NK-92 treated with Interleukin-12 subunit alpha and Interleukin-12 subunit beta, amount 100 ng/mL, for 24 hours (cell line): ENCODE measurements around the gene XG.
"Not testable (repeated sequence)": the region's sequence is repeated elsewhere in the genome, so short reads cannot be mapped to it uniquely, and the experiment has no call there.

Experiments
- DNase-seq: peaks from one replicate; lab custom pipeline; 2025; lab: John Stamatoyannopoulos, UW

XG gene

GRCh38 chrX:2751874-2752300 is at the start of gene XG:
XG (plus strand) TSS chrX:2752040; CDS start chrX:2752275, 235 bp downstream.
- DNase-seq, result not testable (repeated sequence)

GRCh38 chrX:2703991-2704369 is 47.9 kb upstream of the XG start:
- no peak for DNase-seq

GRCh38 chrX:2705046-2705832 is 46.6 kb upstream of the XG start:
- no peak for DNase-seq

- no peak for DNase-seq
Observed at GRCh38 chrX:2707334-2707760, 44.5 kb upstream of the XG start.

GRCh38 chrX:2708021-2708420 is 43.8 kb upstream of the XG start:
- DNase-seq, result no peak

- no peak for DNase-seq
Observed at GRCh38 chrX:2708592-2709188, 43.1 kb upstream of the XG start.

- DNase-seq, result no peak
Observed at GRCh38 chrX:2709556-2709955, 42.3 kb upstream of the XG start.

- DNase-seq, result no peak
Observed at GRCh38 chrX:2710041-2710840, 41.6 kb upstream of the XG start.

- DNase-seq, result no peak
Observed at GRCh38 chrX:2711441-2711840, 40.4 kb upstream of the XG start.

GRCh38 chrX:2712428-2712827 is 39.4 kb upstream of the XG start:
- no peak for DNase-seq

- no peak for DNase-seq
Observed at GRCh38 chrX:2712890-2713840, 38.7 kb upstream of the XG start.

- DNase-seq, result no peak
Observed at GRCh38 chrX:2714551-2714950, 37.3 kb upstream of the XG start.

GRCh38 chrX:2715066-2715600 is 36.7 kb upstream of the XG start:
- no peak for DNase-seq

- no peak for DNase-seq
Observed at GRCh38 chrX:2717312-2717711, 34.5 kb upstream of the XG start.

- DNase-seq, result no peak
Observed at GRCh38 chrX:2718821-2719220, 33.0 kb upstream of the XG start.

GRCh38 chrX:2719774-2720447 is 31.9 kb upstream of the XG start:
- no peak for DNase-seq

GRCh38 chrX:2723286-2723879 is 28.5 kb upstream of the XG start:
- DNase-seq, result no peak

- not testable (repeated sequence) for DNase-seq
Observed at GRCh38 chrX:2727264-2727663, 24.6 kb upstream of the XG start.

- no peak for DNase-seq
Observed at GRCh38 chrX:2732076-2732475, 19.8 kb upstream of the XG start.

GRCh38 chrX:2732649-2733048 is 19.2 kb upstream of the XG start:
- DNase-seq, result no peak
